GM19455 (cell line): ENCODE measurements around the gene ZNF436.
"Not testable (repeated sequence)": the region's sequence is repeated elsewhere in the genome, so short reads cannot be mapped to it uniquely, and the experiment has no call there.

Experiments used
- ATAC-seq: cut with Tn5 transposase; IDR thresholded peaks from one replicate; pipeline ENCODE4 v1.9.1; 2021; ENCODE audit not compliant: unreplicated experiment

ZNF436 gene

DNA sequence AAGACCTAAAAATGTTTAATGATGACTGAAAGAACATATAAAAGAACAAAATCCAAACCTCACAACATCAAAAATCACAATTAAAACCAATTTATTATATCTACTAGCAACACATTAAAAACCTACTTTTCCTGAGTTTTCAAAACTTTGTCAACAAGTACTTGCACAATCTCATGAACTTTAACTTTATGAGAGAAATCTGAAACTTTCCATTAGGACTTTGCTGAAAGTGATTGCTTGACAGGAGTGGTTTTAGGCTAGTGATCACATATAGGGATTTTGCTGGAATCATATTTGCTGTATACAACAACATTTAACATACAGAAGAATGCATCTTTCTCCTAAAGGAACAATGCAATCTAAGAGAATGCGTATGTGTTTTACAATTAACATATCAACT, 38.8 kb downstream of the ZNF436 start:
- ATAC-seq, result no peak

DNA sequence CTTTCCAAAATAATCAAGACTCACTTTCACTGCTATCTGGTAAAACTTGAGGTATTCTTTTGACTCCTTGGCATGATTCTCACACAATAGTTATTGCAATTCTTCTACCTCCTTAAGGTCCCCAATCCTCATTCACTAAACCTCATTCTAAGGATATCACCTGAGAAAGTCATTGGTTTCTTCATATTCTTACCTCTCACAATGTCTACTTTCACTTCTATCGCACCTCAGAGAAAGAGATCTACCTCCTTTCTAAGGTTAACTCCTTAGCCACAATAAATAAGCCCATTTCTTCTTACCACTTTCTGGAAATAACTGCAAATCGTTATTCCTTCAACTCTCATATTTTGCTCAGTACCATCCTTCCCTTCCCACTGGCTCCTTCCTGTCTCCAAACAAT, 44.2 kb downstream of the ZNF436 start:
- ATAC-seq, result no peak

DNA sequence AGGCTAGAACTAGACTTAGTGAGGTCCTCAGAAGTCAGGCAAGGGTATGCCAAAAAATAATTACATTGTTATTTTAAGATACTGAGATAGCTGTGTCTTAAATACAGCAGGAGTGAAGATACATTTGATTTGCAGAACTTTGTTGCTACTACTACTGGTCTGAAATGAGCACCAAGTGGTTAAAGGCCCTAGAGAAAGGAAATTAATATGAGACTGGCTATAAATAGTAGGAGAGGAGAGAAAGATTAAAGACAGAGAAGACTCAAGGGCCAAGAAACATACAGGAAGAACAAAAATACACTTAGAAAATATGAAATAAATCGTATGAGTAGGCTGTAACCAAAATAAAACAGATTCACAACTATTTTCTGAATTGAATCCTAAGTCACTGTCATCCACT, 46.9 kb downstream of the ZNF436 start:
- ATAC-seq, result no peak

DNA sequence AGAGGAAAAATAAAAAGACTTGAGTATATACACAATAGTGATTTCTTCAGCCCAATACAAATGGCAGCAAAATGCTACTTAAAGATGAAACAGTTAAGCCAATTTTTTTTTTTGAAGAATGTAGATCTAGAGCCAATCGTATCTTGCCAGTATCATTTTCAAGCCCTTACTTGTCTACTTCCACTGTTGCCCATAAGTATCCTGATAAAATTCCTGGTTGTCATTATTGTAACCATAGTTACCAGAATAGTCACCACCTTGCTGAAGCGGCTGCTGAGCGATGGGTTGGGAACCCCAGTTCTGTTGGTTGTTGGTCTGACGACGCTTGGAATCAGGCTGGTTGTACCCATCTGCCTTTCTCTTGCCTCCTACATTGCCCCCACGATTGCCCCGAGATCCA, 59.4 kb downstream of the ZNF436 start:
- ATAC-seq, result not testable (repeated sequence)
